ENCODE data around the gene CERK. TPM values are rescaled to one million over a fixed set of nuclear protein-coding genes. Genes with fewer than 3 reads are reported as not detected.

CERK gene
- total and polyA plus RNA-seq, 7 experiments from 2014 or later: 40.4 to 138 (median 67.5) TPM

DNA sequence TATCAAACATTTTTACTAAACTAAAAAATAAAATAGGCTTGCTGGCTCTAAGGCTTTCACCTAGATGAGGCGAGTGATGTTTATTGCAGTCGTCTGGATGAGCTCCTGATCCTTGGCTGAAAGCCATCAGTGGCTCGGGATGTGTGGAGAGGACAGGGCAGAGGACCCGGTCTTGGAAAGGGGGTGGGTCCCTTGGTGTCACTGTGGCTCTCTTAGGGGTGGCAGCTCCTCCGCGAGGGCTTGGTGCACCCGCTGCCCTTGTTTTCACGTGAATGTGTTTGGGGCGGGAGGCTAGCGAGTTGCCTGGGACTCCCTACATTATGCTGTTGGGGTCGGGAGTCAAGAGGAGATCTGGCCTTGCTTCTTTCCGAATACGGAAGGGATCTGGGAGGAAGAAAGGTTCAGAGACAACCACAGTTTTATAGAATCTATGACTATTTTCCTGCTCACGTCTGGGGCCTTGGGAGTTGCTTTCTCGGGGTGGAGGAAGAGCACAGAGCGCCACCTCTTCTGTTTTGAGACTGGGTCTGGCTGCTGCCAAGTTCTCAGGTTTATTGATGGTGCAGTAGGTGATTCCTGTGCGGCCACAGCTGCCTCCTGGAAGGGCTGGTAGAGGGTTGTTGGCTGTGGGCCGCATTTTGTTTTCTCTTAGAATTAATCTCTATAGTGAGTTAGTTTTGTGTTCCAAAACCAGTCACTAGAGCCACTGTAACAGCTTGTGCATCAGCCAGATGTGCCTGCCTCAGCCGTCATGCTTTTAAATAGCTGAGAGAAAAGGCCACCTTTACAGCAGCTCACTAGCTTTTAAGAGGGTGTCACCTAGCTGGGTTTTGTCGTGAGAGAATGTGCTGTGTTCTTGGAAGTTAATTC lies 37.2 kb upstream of the CERK start:
- intact Hi-C loops (cut with micrococcal nuclease): no loop called here
- ChIA-PET POLR2A (interaction anchor here (2.6 to 3.8 kb wide), 3 partner anchors 12 to 16 kb away, joined by 10 to 26 read pairs (median 11); partner anchors contain the start of gene TBC1D22A), CTCF (interaction anchor here (1.6 kb wide), 1 partner anchor 16 kb away, joined by 8 read pairs; no protein-coding TSS in a partner anchor)
- Histone ChIP-seq H3K27ac (ENCODE audit: low read depth, low read length) (peak overlapping the region; percentile 70), H3K27me3 (ENCODE audit: control insufficient read depth in 2 of 2, insufficient read depth in 2 of 2, low read length in 2 of 2) (no peaks in the 10 kb centered on the region), H3K4me3 (ENCODE audit: low read length) (no peak overlapping the region), H3K4me1 (ENCODE audit: control insufficient read depth in 2 of 2, insufficient read depth in 2 of 2, low read length in 2 of 2) (peaks cover 34 to 50% of the 10 kb centered on the region in 2 donors), H3K9me3 (ENCODE audit: control insufficient read depth in 2 of 3, low read length in 3 of 3) (no peaks in the 10 kb centered on the region), H3K36me3 (ENCODE audit: control insufficient read depth in 2 of 3, insufficient read depth in 3 of 3, low read length in 3 of 3) (no peaks in the 10 kb centered on the region)
- no peaks in the 10 kb centered on the region for H3K27me3 Mint-ChIP-seq
- H3K4me1 Mint-ChIP-seq: peaks cover 51 to 86% (median 68%) of the 10 kb centered on the region in 7 donors
- H3K27ac Mint-ChIP-seq: peak overlapping the region; percentile 53 to 95 (median 88)
- ATAC-seq: no peak
- DNase-seq: no peak
- no peaks in the 10 kb centered on the region for H3K9me3 Mint-ChIP-seq
- peak overlapping the region in 9 of 10 donors; percentile 63 to 84 (median 70) for H3K4me3 Mint-ChIP-seq
- peaks cover 0 to 10% (median 5%) of the 10 kb centered on the region in 5 donors for H3K36me3 Mint-ChIP-seq

DNA sequence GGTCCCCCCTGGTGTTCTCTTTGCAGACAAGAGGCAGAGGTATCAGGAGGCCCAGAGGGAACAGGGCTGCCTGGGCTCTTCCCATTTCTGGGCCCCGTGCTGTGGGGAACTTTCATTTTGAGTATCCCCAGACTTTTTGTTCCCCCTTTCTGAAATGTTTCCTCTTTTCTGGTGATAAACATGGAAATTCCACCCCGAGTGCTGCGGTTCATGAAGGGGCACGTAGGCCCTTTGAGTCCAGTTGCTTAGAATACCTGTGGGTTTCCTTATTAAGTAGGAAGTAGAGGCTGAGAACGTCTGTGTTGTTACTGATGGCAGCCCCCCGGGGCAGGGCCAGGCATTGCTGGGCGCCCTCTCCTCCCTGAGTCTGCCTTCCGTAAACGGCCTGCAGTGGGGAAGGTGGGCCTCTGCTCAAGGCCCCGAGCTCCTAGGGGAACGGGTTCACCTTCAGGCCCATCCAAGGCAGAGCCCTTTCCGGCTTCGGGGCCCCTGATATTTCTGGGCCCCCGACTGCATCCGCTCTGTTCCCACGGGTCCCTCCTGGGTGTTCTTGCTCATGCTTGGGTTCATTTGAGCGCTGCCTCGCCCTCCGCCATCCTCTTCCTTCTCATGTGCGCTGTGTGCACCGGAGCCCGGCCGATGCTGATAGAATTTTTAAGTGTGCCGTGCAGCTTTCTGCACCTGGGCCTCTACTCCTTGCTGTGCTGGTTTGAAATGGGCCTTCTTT lies 36.4 kb upstream of the CERK start:
- Histone ChIP-seq H3K9me3 (ENCODE audit: control insufficient read depth in 2 of 3, low read length in 3 of 3) (no peaks in the 10 kb centered on the region), H3K27me3 (ENCODE audit: control insufficient read depth in 2 of 2, insufficient read depth in 2 of 2, low read length in 2 of 2) (no peaks in the 10 kb centered on the region), H3K36me3 (ENCODE audit: control insufficient read depth in 2 of 3, insufficient read depth in 3 of 3, low read length in 3 of 3) (no peaks in the 10 kb centered on the region), H3K27ac (ENCODE audit: low read depth, low read length) (peak overlapping the region; percentile 70), H3K4me3 (ENCODE audit: low read length) (peak overlapping the region; percentile 17), H3K4me1 (ENCODE audit: control insufficient read depth in 2 of 2, insufficient read depth in 2 of 2, low read length in 2 of 2) (peaks cover 37 to 50% of the 10 kb centered on the region in 2 donors)
- POLR2A ChIA-PET: interaction anchor here (0.8 to 4.3 kb wide), 6 partner anchors 10 to 18 kb away, joined by 3 to 31 read pairs (median 6); partner anchors contain the start of gene TBC1D22A
- H3K9me3 Mint-ChIP-seq: no peaks in the 10 kb centered on the region
- DNase-seq (no peak), ATAC-seq (peak; percentile 70)
- peak overlapping the region; percentile 53 to 95 (median 88) for H3K27ac Mint-ChIP-seq
- H3K4me1 Mint-ChIP-seq: peaks cover 59 to 87% (median 70%) of the 10 kb centered on the region in 7 donors
- H3K27me3 Mint-ChIP-seq: no peaks in the 10 kb centered on the region
- CTCF ChIA-PET: interaction anchor here (1.3 to 1.6 kb wide), 3 partner anchors 12 to 35 kb away, joined by 3 to 8 read pairs (median 4); partner anchors contain the start of gene TBC1D22A
- intact Hi-C loops (cut with micrococcal nuclease): no loop called here
- peak overlapping the region; percentile 60 to 84 (median 68) for H3K4me3 Mint-ChIP-seq
- H3K36me3 Mint-ChIP-seq: peaks cover 0 to 10% (median 5%) of the 10 kb centered on the region in 5 donors

DNA sequence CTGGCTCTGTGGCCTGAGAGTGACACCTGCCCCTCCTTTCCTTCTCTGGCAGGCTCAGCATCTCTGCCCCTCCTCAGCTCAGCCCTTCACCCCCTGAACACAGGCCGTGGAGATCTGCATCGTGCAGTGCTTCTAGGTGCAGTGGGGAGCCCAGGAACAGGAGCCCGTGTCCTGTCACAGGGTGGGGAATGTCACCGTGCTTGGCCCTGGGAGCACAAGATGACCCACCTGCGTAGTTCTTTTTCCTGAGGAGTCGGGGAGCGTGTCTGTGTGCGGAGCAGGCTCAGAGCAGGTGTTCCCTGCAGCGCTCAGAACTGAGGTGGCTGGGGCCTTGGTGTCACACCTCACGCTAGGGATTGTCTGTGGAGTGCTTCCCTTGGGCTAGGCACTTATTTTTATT lies 35.0 kb upstream of the CERK start:
- ATAC-seq: no peak
- no peak for DNase-seq
- intact Hi-C loops (cut with micrococcal nuclease): no loop called here
- Mint-ChIP-seq H3K9me3 (no peaks in the 10 kb centered on the region), H3K27ac (peak overlapping the region; percentile 48 to 95 (median 83)), H3K4me1 (peaks cover 58 to 84% (median 75%) of the 10 kb centered on the region in 7 donors), H3K36me3 (peaks cover 0 to 10% (median 5%) of the 10 kb centered on the region in 5 donors), H3K27me3 (no peaks in the 10 kb centered on the region), H3K4me3 (peak overlapping the region in 4 of 10 donors; percentile 23 to 47 (median 38))
- POLR2A ChIA-PET: interaction anchor here (0.6 to 4.3 kb wide), 4 partner anchors 10 to 1470 kb away, joined by 3 to 31 read pairs (median 3); partner anchors contain the start of gene TBC1D22A
- Histone ChIP-seq H3K36me3 (ENCODE audit: control insufficient read depth in 2 of 3, insufficient read depth in 3 of 3, low read length in 3 of 3) (no peaks in the 10 kb centered on the region), H3K27ac (ENCODE audit: low read depth, low read length) (peak overlapping the region; percentile 70), H3K4me3 (ENCODE audit: low read length) (no peak overlapping the region), H3K4me1 (ENCODE audit: control insufficient read depth in 2 of 2, insufficient read depth in 2 of 2, low read length in 2 of 2) (peaks cover 37 to 47% of the 10 kb centered on the region in 2 donors), H3K27me3 (ENCODE audit: control insufficient read depth in 2 of 2, insufficient read depth in 2 of 2, low read length in 2 of 2) (no peaks in the 10 kb centered on the region), H3K9me3 (ENCODE audit: control insufficient read depth in 2 of 3, low read length in 3 of 3) (no peaks in the 10 kb centered on the region)
- CTCF ChIA-PET: interaction anchor here (1.3 kb wide), 2 partner anchors 11 to 33 kb away, joined by 3 to 4 read pairs; partner anchors contain the start of gene TBC1D22A

DNA sequence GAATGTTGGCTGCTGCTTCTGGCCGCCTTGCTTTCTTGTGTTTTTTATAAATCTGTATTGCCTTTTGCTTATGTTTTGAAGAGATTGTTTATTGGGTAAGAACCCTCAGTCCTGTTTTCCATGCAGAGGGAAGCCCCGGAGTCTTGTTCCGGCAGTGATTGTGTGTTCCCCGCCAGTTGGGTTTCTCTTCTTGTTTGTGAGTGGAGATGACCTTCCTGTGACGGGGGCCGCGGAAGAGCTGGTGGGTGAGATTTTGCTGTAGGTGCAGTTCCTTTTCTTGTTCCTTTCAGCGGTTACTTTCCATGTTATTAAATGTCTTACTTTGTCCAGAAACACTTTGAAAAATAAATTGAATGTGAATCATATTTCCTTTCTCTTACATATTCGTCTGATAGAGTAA lies 32.7 kb upstream of the CERK start:
- H3K27ac Mint-ChIP-seq: peak overlapping the region; percentile 75 to 94 (median 90)
- no peaks in the 10 kb centered on the region for H3K27me3 Mint-ChIP-seq
- CTCF ChIA-PET: interaction anchor here (1.3 kb wide), 1 partner anchor 32 kb away, joined by 5 read pairs; no protein-coding TSS in a partner anchor
- no peaks in the 10 kb centered on the region for H3K36me3 ChIP-seq (ENCODE audit: control insufficient read depth in 2 of 3, insufficient read depth in 3 of 3, low read length in 3 of 3)
- peaks cover 0 to 12% (median 6%) of the 10 kb centered on the region in 5 donors for H3K36me3 Mint-ChIP-seq
- intact Hi-C loops (cut with micrococcal nuclease): no loop called here
- H3K4me1 Mint-ChIP-seq: peaks cover 50 to 80% (median 69%) of the 10 kb centered on the region in 7 donors
- no peak overlapping the region for H3K4me3 ChIP-seq (ENCODE audit: low read length)
- peaks cover 27 to 32% of the 10 kb centered on the region in 2 donors for H3K4me1 ChIP-seq (ENCODE audit: control insufficient read depth in 2 of 2, insufficient read depth in 2 of 2, low read length in 2 of 2)
- peak overlapping the region; percentile 25 for H3K27ac ChIP-seq (ENCODE audit: low read depth, low read length)
- DNase-seq (no peak), ATAC-seq (no peak)
- H3K9me3 Mint-ChIP-seq: peaks cover 0 to 2% (median 0%) of the 10 kb centered on the region in 11 donors
- H3K9me3 ChIP-seq (ENCODE audit: control insufficient read depth in 2 of 3, low read length in 3 of 3): no peaks in the 10 kb centered on the region
- POLR2A ChIA-PET: interaction anchor here (1.2 to 4.3 kb wide), 3 partner anchors 8 to 35 kb away, joined by 3 to 31 read pairs (median 3); partner anchors contain the start of gene TBC1D22A
- H3K27me3 ChIP-seq (ENCODE audit: control insufficient read depth in 2 of 2, insufficient read depth in 2 of 2, low read length in 2 of 2): no peaks in the 10 kb centered on the region
- peak overlapping the region in 9 of 10 donors; percentile 14 to 79 (median 41) for H3K4me3 Mint-ChIP-seq

DNA sequence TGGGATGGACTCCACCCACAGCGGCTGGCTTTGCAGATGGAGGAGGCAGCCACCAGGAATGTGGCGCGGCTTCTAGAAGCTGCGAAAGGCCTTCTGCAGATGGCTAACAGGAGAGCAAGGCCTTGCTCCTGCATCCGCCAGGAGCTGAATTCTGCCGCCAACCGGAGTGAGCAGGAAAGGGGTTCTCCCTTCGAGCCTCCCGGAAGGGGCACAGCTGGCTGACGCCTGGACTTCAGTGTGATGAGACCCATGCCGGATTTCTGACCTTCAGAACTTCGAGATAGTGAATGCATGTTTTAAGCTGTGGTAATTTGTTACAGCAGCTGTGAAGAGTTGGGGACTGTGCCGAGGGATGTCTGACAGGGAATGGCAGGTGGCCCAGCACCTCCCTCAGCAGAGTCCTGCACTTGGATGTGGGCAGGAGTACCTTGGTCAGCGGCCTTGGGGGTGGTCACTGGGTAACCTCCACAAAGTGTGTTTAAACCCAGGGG lies 32.1 kb upstream of the CERK start:
- Mint-ChIP-seq H3K27me3 (no peaks in the 10 kb centered on the region), H3K4me3 (peak overlapping the region in 2 of 10 donors; percentile 41 to 47)

More for the DNA sequence above, 32.1 kb upstream of the CERK start:
- peaks cover 0 to 12% (median 6%) of the 10 kb centered on the region in 5 donors for H3K36me3 Mint-ChIP-seq
- Histone ChIP-seq H3K4me3 (ENCODE audit: low read length) (no peak overlapping the region), H3K4me1 (ENCODE audit: control insufficient read depth in 2 of 2, insufficient read depth in 2 of 2, low read length in 2 of 2) (peaks cover 22 to 27% of the 10 kb centered on the region in 2 donors), H3K27ac (ENCODE audit: low read depth, low read length) (peak overlapping the region; percentile 25), H3K9me3 (ENCODE audit: control insufficient read depth in 2 of 3, low read length in 3 of 3) (no peaks in the 10 kb centered on the region), H3K27me3 (ENCODE audit: control insufficient read depth in 2 of 2, insufficient read depth in 2 of 2, low read length in 2 of 2) (no peaks in the 10 kb centered on the region), H3K36me3 (ENCODE audit: control insufficient read depth in 2 of 3, insufficient read depth in 3 of 3, low read length in 3 of 3) (no peaks in the 10 kb centered on the region)
- ChIA-PET POLR2A (interaction anchor here (1.2 to 4.3 kb wide), 3 partner anchors 8 to 35 kb away, joined by 3 to 31 read pairs (median 3); partner anchors contain the start of gene TBC1D22A), CTCF (interaction anchor here (1.3 kb wide), 1 partner anchor 32 kb away, joined by 5 read pairs; no protein-coding TSS in a partner anchor)
- peaks cover 0 to 2% (median 0%) of the 10 kb centered on the region in 11 donors for H3K9me3 Mint-ChIP-seq
- no peak for ATAC-seq
- H3K27ac Mint-ChIP-seq: peak overlapping the region; percentile 75 to 94 (median 90)
- H3K4me1 Mint-ChIP-seq: peaks cover 46 to 80% (median 65%) of the 10 kb centered on the region in 7 donors
- DNase-seq: no peak
- intact Hi-C loops (cut with micrococcal nuclease): no loop called here

Data from naive thymus-derived CD4-positive, alpha-beta T cell (primary cell).